HepG2 (cell line): ENCODE measurements around the gene LYPD6B. TPM values are rescaled to one million over a fixed set of nuclear protein-coding genes. Genes with fewer than 3 reads are reported as not detected.

Experiments
- ATAC-seq: fragments of 200-7000 bp; cut with Tn5 transposase; 3 replicates; pipeline ENCODE4 v1.9.1; 2020; ENCODE audit warnings: mild to moderate bottlenecking, moderate library complexity
- BruUV-seq: library from RNA; stranded (reverse); fragments of 400-500 nt; replicated peaks from 2 replicates; lab custom pipeline; 2021; lab: Mats Ljungman, UMichigan
- CTCF ChIA-PET: fragments of 300-600 bp; formaldehyde crosslinking; extraction: SDS; loops from one replicate; lab custom pipeline; 2021; ENCODE audit warnings: low total read pairs, inconsistent platforms, low intra/inter-chr PET ratio; lab: Yijun Ruan, JAX
- POLR2A ChIA-PET: fragments of 350-600 bp; sonication (Branson Sonifier 250); formaldehyde crosslinking; loops from one replicate; lab custom pipeline; 2020; ENCODE audit warnings: antibody characterized with exemption, inconsistent platforms; lab: Yijun Ruan, JAX
- DNase-seq: peaks from one replicate; pipeline ENCODE4 v3.0.0-alpha.2; 2015; ENCODE audit warnings: low spot score
- FAIRE-seq: peaks from 3 replicates; lab custom pipeline; 2011; peaks lifted over from hg19 to GRCh38; lab: Jason Lieb, UNC
- H2AFZ ChIP-seq: one replicate; pipeline ENCODE4 v1.6.1; 2011; ENCODE audit warnings: low read length, inconsistent platforms
- H3K27ac ChIP-seq: fragments of 300-600 bp; 3 replicates; pipeline ENCODE4 v1.8.0; 2011; ENCODE audit warnings: mixed run types, mild to moderate bottlenecking, mixed read lengths, low read length, inconsistent platforms; ENCODE audit not compliant: insufficient read depth; ENCODE audit errors: extremely low read length
- H3K27me3 ChIP-seq, 2 experiments: fragments of 200-600 bp in 1 of 2; 2 replicates in 1 of 2; 3 replicates in 1 of 2; pipeline versions ENCODE4 v1.6.0 to v1.8.0; 2011; ENCODE audit warnings: low read length in 2 of 2, mild to moderate bottlenecking in 2 of 2, moderate library complexity in 2 of 2, inconsistent platforms in 1 of 2; ENCODE audit not compliant: insufficient read depth in 2 of 2, control insufficient read depth in 1 of 2
- H3K36me3 ChIP-seq, 2 experiments: fragments of 200-600 bp in 1 of 2; replicated peaks in 1 of 2; 2 replicates in 1 of 2; 3 replicates in 1 of 2; pipeline versions ENCODE4 v1.5.1 to v1.8.0; 2011; ENCODE audit warnings: low read length in 2 of 2, inconsistent platforms in 1 of 2; ENCODE audit not compliant: insufficient read depth in 2 of 2, control insufficient read depth in 1 of 2
- H3K4me1 ChIP-seq: 2 replicates; pipeline ENCODE4 v1.5.1; 2012; ENCODE audit warnings: low read length, inconsistent platforms; ENCODE audit not compliant: insufficient read depth
- H3K4me2 ChIP-seq: 2 replicates; pipeline ENCODE4 v1.6.0; 2011; ENCODE audit warnings: low read depth, low read length, inconsistent platforms
- H3K4me3 ChIP-seq, 3 experiments: fragments of 200-600 bp in 1 of 3; sonication (generic), shearing (Covaris generic) in 1 of 3; replicated peaks in 1 of 3; 2 replicates each; pipeline ENCODE4 v1.5.1; 2011 to 2016; ENCODE audit warnings: low read length in 3 of 3, inconsistent platforms in 2 of 3, low read depth in 2 of 3, mild to moderate bottlenecking in 2 of 3, control low read depth in 1 of 3, mixed read lengths in 1 of 3; ENCODE audit not compliant: insufficient read depth in 1 of 3
- H3K79me2 ChIP-seq: one replicate; pipeline ENCODE4 v1.6.1; 2011; ENCODE audit warnings: low read length, inconsistent platforms; ENCODE audit not compliant: insufficient read depth
- H3K9ac ChIP-seq: 2 replicates; pipeline ENCODE4 v1.6.0; 2011; ENCODE audit warnings: mild to moderate bottlenecking, low read depth, low read length, inconsistent platforms; ENCODE audit not compliant: insufficient read depth
- H3K9me3 ChIP-seq: 2 replicates; pipeline ENCODE4 v1.5.1; 2012; ENCODE audit warnings: mild to moderate bottlenecking, low read length
- H4K20me1 ChIP-seq: 2 replicates; pipeline ENCODE4 v1.6.0; 2011; ENCODE audit warnings: inconsistent platforms, mild to moderate bottlenecking, low read length, moderate library complexity; ENCODE audit not compliant: insufficient read depth
- ASH2L ChIP-seq: fragments of 300-600, 200-600 bp; sonication (generic); IDR thresholded peaks from 2 replicates; pipeline ENCODE4 v1.7.0; 2017; ENCODE audit warnings: low read depth, mild to moderate bottlenecking, moderate library complexity, mixed read lengths, low read length; ENCODE audit not compliant: insufficient read length
- DDIT3 ChIP-seq: sonication (generic); formaldehyde crosslinking; IDR thresholded peaks from 2 replicates; pipeline ENCODE4 v1.4.0; 2020; ENCODE audit warnings: mild to moderate bottlenecking, missing genetic modification reagents
- ETV5 ChIP-seq: IDR thresholded peaks from 2 replicates; pipeline ENCODE4 v1.6.1; 2018; ENCODE audit warnings: missing biosample characterization, missing genetic modification reagents, inconsistent platforms, borderline replicate concordance
- FOXP1 ChIP-seq, 2 experiments: fragments of 450-650 bp in 1 of 2; IDR thresholded peaks; 2 replicates each; pipeline ENCODE4 v1.6.1; 2017 to 2018; ENCODE audit warnings: antibody characterized with exemption in 1 of 2
- HDAC1 ChIP-seq: sonication (generic); formaldehyde crosslinking; IDR thresholded peaks from 2 replicates; pipeline ENCODE4 v1.5.1; 2020; ENCODE audit warnings: mild to moderate bottlenecking, missing genetic modification reagents
- MED1 ChIP-seq: sonication (generic); formaldehyde crosslinking; IDR thresholded peaks from 2 replicates; pipeline ENCODE4 v1.4.0; 2020; ENCODE audit warnings: missing genetic modification reagents
- MEIS2 ChIP-seq: sonication (generic); formaldehyde crosslinking; IDR thresholded peaks from 2 replicates; pipeline ENCODE4 v1.9.0; 2021; ENCODE audit warnings: mild to moderate bottlenecking, missing genetic modification reagents
- NCOA2 ChIP-seq: sonication (generic); formaldehyde crosslinking; IDR thresholded peaks from 2 replicates; pipeline ENCODE4 v1.8.0; 2022; ENCODE audit warnings: inconsistent platforms
- NFE2L2 ChIP-seq: fragments of 150-350 bp; IDR thresholded peaks from 2 replicates; pipeline ENCODE4 v1.6.1; 2014; ENCODE audit warnings: low read length
- NFRKB ChIP-seq: fragments of 450-650 bp; IDR thresholded peaks from 2 replicates; pipeline ENCODE4 v1.6.1; 2017
- PTBP1 ChIP-seq: fragments of 200-400 bp; formaldehyde crosslinking; IDR thresholded peaks from 2 replicates; pipeline ENCODE4 v1.6.1; 2018; ENCODE audit warnings: low read length, low read depth; ENCODE audit not compliant: poor library complexity, severe bottlenecking
- RELA ChIP-seq: sonication (generic); formaldehyde crosslinking; IDR thresholded peaks from 2 replicates; pipeline ENCODE4 v1.4.0; 2020; ENCODE audit warnings: missing genetic modification reagents
- RXRB ChIP-seq: IDR thresholded peaks from 2 replicates; pipeline ENCODE4 v1.6.1; 2016; ENCODE audit warnings: borderline replicate concordance, missing genetic modification reagents, missing compliant biosample characterization
- SNRNP70 ChIP-seq: fragments of 200-400 bp; formaldehyde crosslinking; IDR thresholded peaks from 2 replicates; pipeline ENCODE4 v1.6.1; 2017; ENCODE audit warnings: mild to moderate bottlenecking, low read depth, low read length, moderate library complexity
- SYNCRIP ChIP-seq: fragments of 200-400 bp; formaldehyde crosslinking; IDR thresholded peaks from 2 replicates; pipeline ENCODE4 v1.6.1; 2018; ENCODE audit warnings: mild to moderate bottlenecking, low read depth, low read length; ENCODE audit not compliant: insufficient read depth
- ZNF230 ChIP-seq: sonication (generic); formaldehyde crosslinking; IDR thresholded peaks from 2 replicates; pipeline ENCODE4 v1.4.0; 2020; ENCODE audit warnings: mild to moderate bottlenecking, missing genetic modification reagents
- ZNF740 ChIP-seq: sonication (generic); formaldehyde crosslinking; IDR thresholded peaks from 2 replicates; pipeline ENCODE4 v1.4.0; 2020; ENCODE audit warnings: missing genetic modification reagents
- ZSCAN5A ChIP-seq: sonication (generic); formaldehyde crosslinking; IDR thresholded peaks from 2 replicates; pipeline ENCODE4 v1.8.0; 2022; ENCODE audit warnings: mild to moderate bottlenecking, missing genetic modification reagents, borderline replicate concordance
- WGBS: methylation state at CpG from one replicate; pipeline ENCODE4 v1.1.6; 2017; ENCODE audit warnings: low lambda C conversion rate; 5-methylcytosine and 5-hydroxymethylcytosine counted together
- in situ Hi-C: cut with HindIII; loops from 2 replicates; pipeline ENCODE4 v1.10.0; 2017; ENCODE audit warnings: low pct_unique_long_range_greater_than_20kb; ENCODE audit not compliant: extremely low pct_ligation_motif_present
- intact Hi-C: fragments of 100-400 bp; cut with micrococcal nuclease; formaldehyde crosslinking; loops from one replicate; pipeline ENCODE4 v1.10.0; 2022; ENCODE audit not compliant: unreplicated experiment
- polyA plus RNA-seq, 8 experiments: library from polyadenylated mRNA; depleted of rRNA in 3 of 8; stranded (reverse) in 7 of 8; unstranded in 1 of 8; fragments of >200 nt; fragmentation: Illumina TruSeq in 4 of 8; extraction: Trizol in 4 of 8; gene quantifications; 2 replicates each; pipeline versions ENCODE4 v1.2.1 to v1.2.3, GENCODE V29; 2011 to 2016; ENCODE audit warnings: low read depth in 4 of 8, missing spikeins in 1 of 8, mixed read lengths in 1 of 8; ENCODE audit not compliant: insufficient read depth in 1 of 8
- total RNA-seq, 5 experiments: library from RNA; depleted of rRNA; stranded (reverse); fragments of >200 nt; fragmentation: Illumina TruSeq; extraction: Trizol; gene quantifications; 2 replicates each; pipeline ENCODE4 v1.2.3, GENCODE V29; 2016; ENCODE audit warnings: low read depth in 1 of 5

Gene LYPD6B
- total and polyA plus RNA-seq, 2 of the 13 experiments (the other 11 are each of a cell fraction or from before 2014, with no cell fraction given), result not detected

GRCh38 chr2:149076863-149077412, 38.4 kb downstream of the LYPD6B start:
- no peak for DNase-seq
- no peak overlapping the region for H3K4me2 ChIP-seq
- POLR2A ChIA-PET, result no interaction called here
- H2AFZ ChIP-seq, result no peak overlapping the region
- H3K27ac ChIP-seq, result no peak overlapping the region
- H3K4me3 ChIP-seq, result no peak overlapping the region
- CTCF ChIA-PET, result no interaction called here
- H3K4me1 ChIP-seq, result no peaks in the 10 kb centered on the region
- H3K79me2 ChIP-seq, result no peaks in the 10 kb centered on the region
- no peak overlapping the region for H3K9ac ChIP-seq
- 3% methylated on average over 5 of the region's 5 CpGs for WGBS
- BruUV-seq, result no TSS peak
- no peaks in the 10 kb centered on the region for H3K9me3 ChIP-seq
- in situ Hi-C loops (no loop called here), intact Hi-C loops (no loop called here)
- no peaks in the 10 kb centered on the region for H4K20me1 ChIP-seq
- ATAC-seq, result no peak
- no peaks in the 10 kb centered on the region for H3K36me3 ChIP-seq
- H3K27me3 ChIP-seq, result peaks cover 0 to 8% of the 10 kb centered on the region in 2 experiments; a peak in 1 of 5 replicates
- FAIRE-seq, result no peak
- no peak for TF ChIP-seq NCOA2
- TF ChIP-seq SYNCRIP, result no peak
- no peak for TF ChIP-seq ETV5 (CRISPR knock-in tag)
- TF ChIP-seq FOXP1 (IDR thresholded peaks at IDR 0.05), result no peak
- no peak for TF ChIP-seq FOXP1 (CRISPR knock-in tag; IDR thresholded peaks at IDR 0.05)
- no peak for TF ChIP-seq ZSCAN5A (CRISPR knock-in tag)
- TF ChIP-seq ASH2L, result no peak
- TF ChIP-seq NFE2L2, result no peak
- TF ChIP-seq NFRKB, result no peak
- TF ChIP-seq MEIS2 (CRISPR knock-in tag), result no peak
- no peak for TF ChIP-seq MED1
- TF ChIP-seq HDAC1 (CRISPR knock-in tag), result no peak
- TF ChIP-seq RELA, result no peak
- no peak for TF ChIP-seq ZNF740 (CRISPR knock-in tag)
- TF ChIP-seq ZNF230 (CRISPR knock-in tag), result no peak
- no peak for TF ChIP-seq RXRB
- no peak for TF ChIP-seq PTBP1
- TF ChIP-seq DDIT3 (CRISPR knock-in tag), result no peak
- TF ChIP-seq SNRNP70, result no peak
